Stimulated activated memory B cell treated with anti-CD40 and anti-IgM and Interleukin-4, amounts not matched to agents 10 μg/mL and 1 μg/mL and 100 μg/mL, for 72 hours (primary cell): Measurements from ENCODE around the gene BASP1.
"Not testable (repeated sequence)": the region's sequence is repeated elsewhere in the genome, so short reads cannot be mapped to it uniquely, and the experiment has no call there.

Experiments
- ATAC-seq: fragments of 150-1000 bp; cut with Tn5 transposase; 2 replicates; pipeline ENCODE4 v1.10.0; 2021
- H3K27ac Mint-ChIP-seq: one replicate; pipeline ENCODE4 v1.8.0; 2022; ENCODE audit warnings: mild to moderate bottlenecking, mixed read lengths
- H3K27me3 Mint-ChIP-seq: one replicate; pipeline ENCODE4 v1.8.0; 2022; ENCODE audit warnings: mixed read lengths
- H3K36me3 Mint-ChIP-seq: one replicate; pipeline ENCODE4 v1.8.0; 2022; ENCODE audit warnings: mixed read lengths
- H3K4me1 Mint-ChIP-seq: one replicate; pipeline ENCODE4 v1.8.0; 2022; ENCODE audit warnings: mixed read lengths
- H3K4me3 Mint-ChIP-seq: one replicate; pipeline ENCODE4 v1.8.0; 2022; ENCODE audit warnings: mild to moderate bottlenecking, moderate library complexity, mixed read lengths
- H3K9me3 Mint-ChIP-seq: one replicate; pipeline ENCODE4 v1.8.0; 2022; ENCODE audit warnings: mixed read lengths

BASP1 gene

DNA sequence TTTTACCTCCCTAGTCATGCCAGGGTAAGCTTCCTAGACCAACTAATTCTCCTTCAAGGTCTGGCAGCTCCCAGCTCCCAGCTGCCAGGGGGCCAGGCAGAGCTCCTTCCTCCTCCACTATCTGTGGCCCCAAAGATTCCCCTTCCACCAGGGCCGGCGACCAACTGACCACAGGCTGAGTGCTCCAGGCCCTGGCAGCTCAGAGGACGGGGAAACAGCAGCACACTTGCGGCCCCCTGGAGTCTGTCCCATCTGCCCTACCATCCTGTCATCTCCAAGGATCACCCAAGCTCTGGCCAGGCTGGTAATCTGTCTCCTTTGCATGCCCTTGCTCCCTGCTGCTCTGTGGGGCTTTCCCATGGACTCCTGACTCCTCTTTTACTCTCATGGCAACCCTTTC, 31.2 kb upstream of the BASP1 start:
- no peak overlapping the region for H3K4me3 Mint-ChIP-seq
- no peak for ATAC-seq
- H3K27ac Mint-ChIP-seq, result no peak overlapping the region
- peaks cover 7% of the 10 kb centered on the region for H3K4me1 Mint-ChIP-seq
- H3K27me3 Mint-ChIP-seq, result no peaks in the 10 kb centered on the region
- H3K9me3 Mint-ChIP-seq, result no peaks in the 10 kb centered on the region
- no peaks in the 10 kb centered on the region for H3K36me3 Mint-ChIP-seq

GRCh38 chr5:17187011-17187785, 30.2 kb upstream of the BASP1 start:
- no peak for ATAC-seq
- Mint-ChIP-seq H3K4me3 (no peak overlapping the region), H3K9me3 (no peaks in the 10 kb centered on the region), H3K4me1 (peaks cover 7% of the 10 kb centered on the region), H3K27me3 (no peaks in the 10 kb centered on the region), H3K27ac (no peak overlapping the region), H3K36me3 (no peaks in the 10 kb centered on the region)

- ATAC-seq, result no peak
- Mint-ChIP-seq H3K36me3 (no peaks in the 10 kb centered on the region), H3K9me3 (no peaks in the 10 kb centered on the region)
Observed at GRCh38 chr5:17187786-17188170, 29.7 kb upstream of the BASP1 start.

GRCh38 chr5:17189381-17190036, 27.9 kb upstream of the BASP1 start:
- no peak for ATAC-seq
- no peak overlapping the region for H3K27ac Mint-ChIP-seq
- H3K4me3 Mint-ChIP-seq, result no peak overlapping the region

More at GRCh38 chr5:17187786-17188170, 29.7 kb upstream of the BASP1 start:
- Mint-ChIP-seq H3K27ac (no peak overlapping the region), H3K4me3 (no peak overlapping the region), H3K27me3 (no peaks in the 10 kb centered on the region), H3K4me1 (peaks cover 7% of the 10 kb centered on the region)

GRCh38 chr5:17190242-17190778, 27.1 kb upstream of the BASP1 start:
- Mint-ChIP-seq H3K4me1 (peaks cover 7% of the 10 kb centered on the region), H3K27ac (no peak overlapping the region), H3K4me3 (no peak overlapping the region), H3K36me3 (no peaks in the 10 kb centered on the region), H3K9me3 (no peaks in the 10 kb centered on the region), H3K27me3 (no peaks in the 10 kb centered on the region)
- ATAC-seq, result no peak

More at GRCh38 chr5:17189381-17190036, 27.9 kb upstream of the BASP1 start:
- Mint-ChIP-seq H3K9me3 (no peaks in the 10 kb centered on the region), H3K27me3 (no peaks in the 10 kb centered on the region), H3K4me1 (peaks cover 7% of the 10 kb centered on the region), H3K36me3 (no peaks in the 10 kb centered on the region)

- Mint-ChIP-seq H3K36me3 (no peaks in the 10 kb centered on the region), H3K4me1 (peaks cover 7% of the 10 kb centered on the region), H3K27me3 (no peaks in the 10 kb centered on the region), H3K27ac (no peak overlapping the region), H3K9me3 (no peaks in the 10 kb centered on the region), H3K4me3 (no peak overlapping the region)
- ATAC-seq, result no peak
Observed at GRCh38 chr5:17190799-17191391, 26.5 kb upstream of the BASP1 start.

DNA sequence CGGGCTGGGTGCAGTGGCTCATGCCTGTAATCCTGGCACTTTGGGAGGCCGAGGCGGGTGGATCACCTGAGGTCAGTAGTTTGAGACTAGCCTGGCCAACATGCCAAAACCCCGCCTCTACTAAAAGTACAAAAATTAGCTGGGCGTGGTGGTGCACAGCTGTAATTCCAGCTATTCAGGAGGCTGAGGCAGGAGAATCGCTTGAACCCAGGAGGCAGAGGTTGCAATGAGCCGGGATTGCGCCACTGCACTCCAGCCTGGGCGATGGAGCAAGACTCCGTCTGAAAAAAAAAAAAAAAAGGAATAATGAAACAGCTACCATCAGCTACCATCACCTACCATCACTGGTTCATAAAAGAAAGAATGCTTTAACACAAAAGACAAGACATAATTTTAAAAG, 25.9 kb upstream of the BASP1 start:
- not testable (repeated sequence) for ATAC-seq, H3K27ac Mint-ChIP-seq, H3K27me3 Mint-ChIP-seq, H3K4me1 Mint-ChIP-seq, H3K4me3 Mint-ChIP-seq, H3K9me3 Mint-ChIP-seq, H3K36me3 Mint-ChIP-seq

DNA sequence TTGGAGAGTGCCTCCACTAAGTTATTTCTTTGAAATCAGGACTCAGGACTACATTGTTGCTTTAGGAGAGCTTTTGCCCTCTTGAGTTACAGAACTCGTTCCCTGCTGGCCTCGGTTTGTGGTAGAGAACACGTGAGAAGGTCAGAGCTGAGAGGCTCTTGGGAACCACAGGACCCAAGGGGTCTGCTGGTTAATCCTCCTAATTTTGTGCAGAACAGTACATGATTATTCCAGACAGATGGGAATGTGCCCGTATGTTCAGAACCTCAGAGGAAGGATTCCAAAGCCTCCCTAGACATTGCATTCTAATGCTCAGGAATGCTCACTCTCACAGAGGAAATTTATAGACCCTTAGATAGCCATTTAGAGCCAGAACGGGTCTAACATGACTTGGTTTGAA, 25.2 kb upstream of the BASP1 start:
- Mint-ChIP-seq H3K27ac (no peak overlapping the region), H3K9me3 (no peaks in the 10 kb centered on the region), H3K4me3 (no peak overlapping the region), H3K4me1 (peaks cover 7% of the 10 kb centered on the region), H3K36me3 (peaks cover 4% of the 10 kb centered on the region), H3K27me3 (no peaks in the 10 kb centered on the region)
- ATAC-seq, result no peak

GRCh38 chr5:17196024-17196423, 21.4 kb upstream of the BASP1 start:
- H3K9me3 Mint-ChIP-seq, result peaks cover 8% of the 10 kb centered on the region
- H3K4me1 Mint-ChIP-seq, result no peaks in the 10 kb centered on the region
- no peak overlapping the region for H3K4me3 Mint-ChIP-seq

GRCh38 chr5:17196697-17197096, 20.7 kb upstream of the BASP1 start:
- ATAC-seq, result no peak
- no peak overlapping the region for H3K27ac Mint-ChIP-seq
- no peak overlapping the region for H3K4me3 Mint-ChIP-seq
- peaks cover 8% of the 10 kb centered on the region for H3K9me3 Mint-ChIP-seq
- no peaks in the 10 kb centered on the region for H3K27me3 Mint-ChIP-seq
- H3K4me1 Mint-ChIP-seq, result no peaks in the 10 kb centered on the region
- peaks cover 17% of the 10 kb centered on the region for H3K36me3 Mint-ChIP-seq

More at GRCh38 chr5:17196024-17196423, 21.4 kb upstream of the BASP1 start:
- H3K27ac Mint-ChIP-seq, result no peak overlapping the region
- no peak for ATAC-seq
- no peaks in the 10 kb centered on the region for H3K27me3 Mint-ChIP-seq
- H3K36me3 Mint-ChIP-seq, result peaks cover 17% of the 10 kb centered on the region

- peak; percentile 61 for ATAC-seq
- peaks cover under 1% of the 10 kb centered on the region for H3K9me3 Mint-ChIP-seq
Observed at GRCh38 chr5:17203329-17204132, 13.9 kb upstream of the BASP1 start.

GRCh38 chr5:17204133-17204489, 13.3 kb upstream of the BASP1 start:
- Mint-ChIP-seq H3K27me3 (peaks cover 8% of the 10 kb centered on the region), H3K36me3 (no peaks in the 10 kb centered on the region), H3K9me3 (peaks cover 2% of the 10 kb centered on the region), H3K27ac (no peak overlapping the region), H3K4me3 (no peak overlapping the region), H3K4me1 (no peaks in the 10 kb centered on the region)
- no peak for ATAC-seq

More at GRCh38 chr5:17203329-17204132, 13.9 kb upstream of the BASP1 start:
- H3K36me3 Mint-ChIP-seq, result peaks cover 2% of the 10 kb centered on the region
- H3K27me3 Mint-ChIP-seq, result peaks cover 8% of the 10 kb centered on the region
- no peak overlapping the region for H3K4me3 Mint-ChIP-seq
- no peak overlapping the region for H3K27ac Mint-ChIP-seq
- H3K4me1 Mint-ChIP-seq, result no peaks in the 10 kb centered on the region

DNA sequence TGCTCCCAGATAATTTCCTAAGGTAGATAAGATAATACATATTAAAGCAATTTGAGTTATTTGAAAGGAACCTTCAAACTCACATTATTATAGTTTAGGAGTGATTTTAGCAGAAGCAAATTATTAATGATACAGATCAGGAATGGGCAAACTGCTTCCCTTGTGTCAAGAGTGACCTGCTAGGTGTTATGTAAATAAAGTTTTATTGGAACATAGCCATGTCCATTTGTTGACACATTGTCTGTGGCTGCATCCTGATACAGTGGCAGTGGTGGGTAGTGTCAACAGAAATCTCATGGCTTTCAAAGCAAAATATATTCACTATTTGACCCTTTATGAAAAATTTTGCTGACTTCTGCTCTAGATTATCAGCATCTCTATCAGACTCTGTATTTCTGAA, 11.4 kb upstream of the BASP1 start:
- H3K27me3 Mint-ChIP-seq, result peaks cover 8% of the 10 kb centered on the region
- H3K27ac Mint-ChIP-seq, result no peak overlapping the region
- no peak overlapping the region for H3K4me3 Mint-ChIP-seq
- ATAC-seq, result no peak
- H3K9me3 Mint-ChIP-seq, result peaks cover 3% of the 10 kb centered on the region
- no peaks in the 10 kb centered on the region for H3K4me1 Mint-ChIP-seq
- no peaks in the 10 kb centered on the region for H3K36me3 Mint-ChIP-seq

DNA sequence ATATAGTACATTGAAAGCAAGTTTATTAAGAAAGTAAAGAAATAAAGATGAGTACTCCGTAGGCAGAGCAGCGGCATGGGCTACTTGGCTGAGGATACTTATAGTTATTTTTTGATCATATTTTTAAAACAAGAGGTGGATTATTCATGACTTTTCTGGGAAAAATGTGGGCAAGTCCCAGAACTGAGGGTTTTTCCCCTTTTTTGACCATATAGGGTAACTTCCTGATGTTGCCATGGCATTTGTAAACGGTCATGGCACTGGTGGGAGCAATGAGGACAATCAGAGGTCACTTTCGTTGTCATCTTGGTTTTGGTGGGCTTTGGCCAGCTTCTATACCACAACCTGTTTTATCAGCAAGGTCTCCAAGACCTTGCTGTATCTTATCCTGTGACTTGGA, 5.2 kb upstream of the BASP1 start:
- no peak for ATAC-seq
- Mint-ChIP-seq H3K4me1 (peaks cover 34% of the 10 kb centered on the region), H3K27me3 (no peaks in the 10 kb centered on the region), H3K9me3 (peaks cover 3% of the 10 kb centered on the region), H3K4me3 (no peak overlapping the region), H3K27ac (no peak overlapping the region), H3K36me3 (no peaks in the 10 kb centered on the region)

DNA sequence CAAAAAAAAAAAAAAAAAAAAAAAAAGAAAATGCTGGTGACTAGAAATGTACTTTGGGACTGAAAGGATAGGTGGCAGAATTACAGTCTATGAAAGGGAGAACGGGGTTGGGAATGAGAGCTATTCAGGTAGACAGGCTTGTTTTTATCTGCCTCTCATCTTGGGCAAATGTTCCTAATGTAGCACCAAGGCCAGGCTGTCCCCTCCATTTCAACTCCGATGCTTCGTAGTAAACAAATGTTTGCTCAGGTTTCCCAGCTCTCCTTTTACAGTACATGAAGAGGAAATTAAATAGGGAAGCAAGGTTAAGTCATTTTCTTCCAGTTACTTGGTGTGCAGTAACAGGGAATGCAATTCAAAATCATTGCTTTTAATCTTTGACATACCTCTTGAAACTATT, 4.4 kb upstream of the BASP1 start:
- H3K4me1 Mint-ChIP-seq, result peaks cover 34% of the 10 kb centered on the region
- H3K36me3 Mint-ChIP-seq, result no peaks in the 10 kb centered on the region
- H3K4me3 Mint-ChIP-seq, result no peak overlapping the region
- H3K9me3 Mint-ChIP-seq, result peaks cover 3% of the 10 kb centered on the region
- no peaks in the 10 kb centered on the region for H3K27me3 Mint-ChIP-seq
- H3K27ac Mint-ChIP-seq, result no peak overlapping the region
- ATAC-seq, result no peak
